K562 (cell line): ENCODE results near the gene TMEM126A. TPM values are rescaled to one million over a fixed set of nuclear protein-coding genes. Genes with fewer than 3 reads are reported as not detected.

Source experiments
- ATAC-seq: fragments of 200-7000 bp; cut with Tn5 transposase; 3 replicates; pipeline ENCODE4 v1.9.1; 2020; ENCODE audit warnings: moderate library complexity
- BruUV-seq: library from RNA; stranded (reverse); fragments of 400-500 nt; replicated peaks from 2 replicates; lab custom pipeline; 2021; lab: Mats Ljungman, UMichigan
- CTCF ChIA-PET: fragments of 300-600 bp; formaldehyde crosslinking; extraction: SDS; loops from one replicate; lab custom pipeline; 2021; ENCODE audit warnings: low intra/inter-chr PET ratio; lab: Yijun Ruan, JAX
- POLR2A ChIA-PET: fragments of 300-600, 350-650 bp; sonication (Branson Sonifier 250); formaldehyde crosslinking; extraction: SDS; loops from one replicate; lab custom pipeline; 2021; ENCODE audit warnings: antibody characterized with exemption, inconsistent platforms; lab: Yijun Ruan, JAX
- DNase-seq, 4 experiments: peaks; one replicate each; pipeline versions ENCODE4 v3.0.0 to v3.0.0-alpha.2; 2011 to 2018; ENCODE audit warnings: low spot score in 3 of 4, mixed read lengths in 3 of 4; ENCODE audit errors: extremely low read depth in 1 of 4
- FAIRE-seq: peaks from 2 replicates; lab custom pipeline; 2011; peaks lifted over from hg19 to GRCh38; lab: Jason Lieb, UNC
- H2AFZ ChIP-seq: 2 replicates; pipeline ENCODE4 v1.6.0; 2011; ENCODE audit warnings: low read depth, low read length, control low read depth, inconsistent platforms
- H3K27ac ChIP-seq: fragments of 200-600 bp; 3 replicates; pipeline ENCODE4 v1.8.0; 2011; ENCODE audit warnings: low read depth, mild to moderate bottlenecking, control low read depth, inconsistent platforms, low read length, moderate library complexity, mixed read lengths; ENCODE audit errors: extremely low read depth
- H3K27me3 ChIP-seq, 2 experiments: fragments of 300-600 bp in 1 of 2; 2 replicates in 1 of 2; 3 replicates in 1 of 2; pipeline versions ENCODE4 v1.6.0 to v1.8.0; 2011; ENCODE audit warnings: inconsistent platforms in 2 of 2, low read length in 2 of 2, mild to moderate bottlenecking in 1 of 2, mixed read lengths in 1 of 2, moderate library complexity in 1 of 2; ENCODE audit not compliant: control insufficient read depth in 2 of 2, insufficient read depth in 2 of 2
- H3K36me3 ChIP-seq: fragments of 300-600 bp; 3 replicates; pipeline ENCODE4 v1.8.0; 2011; ENCODE audit warnings: mild to moderate bottlenecking, low read length, inconsistent platforms; ENCODE audit not compliant: control insufficient read depth, insufficient read depth
- H3K4me1 ChIP-seq, 2 experiments: fragments of 200-600 bp in 1 of 2; replicated peaks in 1 of 2; 2 replicates in 1 of 2; 3 replicates in 1 of 2; pipeline versions ENCODE4 v1.5.1 to v1.8.0; 2011; ENCODE audit warnings: inconsistent platforms in 2 of 2, low read length in 2 of 2, mild to moderate bottlenecking in 1 of 2, mixed read lengths in 1 of 2, moderate library complexity in 1 of 2; ENCODE audit not compliant: control insufficient read depth in 2 of 2, insufficient read depth in 2 of 2
- H3K4me2 ChIP-seq: 2 replicates; pipeline ENCODE4 v1.6.1; 2011; ENCODE audit warnings: low read length, control low read depth, inconsistent platforms, mixed read lengths; ENCODE audit not compliant: insufficient read depth
- H3K4me3 ChIP-seq: fragments of 200-600 bp; sonication (generic), shearing (Covaris generic); 2 replicates; pipeline ENCODE4 v1.5.1; 2016; ENCODE audit warnings: control low read depth, inconsistent platforms
- H3K79me2 ChIP-seq: fragments of 200-600 bp; 3 replicates; pipeline ENCODE4 v1.8.0; 2011; ENCODE audit warnings: low read length, inconsistent platforms; ENCODE audit not compliant: control insufficient read depth, insufficient read depth
- H3K9ac ChIP-seq, 2 experiments: 2 replicates each; pipeline versions ENCODE4 v1.6.0 to v1.6.1; 2011; ENCODE audit warnings: low read depth in 2 of 2, low read length in 2 of 2, control low read depth in 1 of 2, inconsistent platforms in 1 of 2, mild to moderate bottlenecking in 1 of 2, mixed read lengths in 1 of 2; ENCODE audit not compliant: insufficient read depth in 1 of 2
- H3K9me1 ChIP-seq: one replicate; pipeline ENCODE4 v1.6.0; 2011; ENCODE audit warnings: inconsistent platforms, mild to moderate bottlenecking, low read length, moderate library complexity; ENCODE audit not compliant: control insufficient read depth, insufficient read depth
- H3K9me3 ChIP-seq: replicated peaks from 2 replicates; pipeline ENCODE4 v1.5.1; 2011; ENCODE audit warnings: low read depth, low read length, inconsistent platforms; ENCODE audit not compliant: control insufficient read depth, insufficient read depth
- H4K20me1 ChIP-seq: replicated peaks from 2 replicates; pipeline ENCODE4 v1.6.1; 2011; ENCODE audit warnings: low read length, inconsistent platforms, mixed read lengths; ENCODE audit not compliant: control insufficient read depth, insufficient read depth
- CEBPB ChIP-seq: fragments of 450-650 bp; IDR thresholded peaks from 2 replicates; pipeline ENCODE4 v1.6.1; 2016; ENCODE audit warnings: missing genetic modification characterization, missing compliant biosample characterization
- CEBPG ChIP-seq, 3 experiments: fragments of 200-800 bp in 1 of 3; sonication (Bioruptor generic) in 1 of 3; sonication (generic) in 1 of 3; formaldehyde crosslinking in 1 of 3; IDR thresholded peaks in 2 of 3; conservative IDR thresholded peaks in 1 of 3; 2 replicates each; pipeline versions ENCODE4 v1.6.1 to v1.8.0; 2016 to 2022; ENCODE audit warnings: missing compliant biosample characterization in 2 of 3, missing genetic modification characterization in 2 of 3, mild to moderate bottlenecking in 1 of 3, missing genetic modification reagents in 1 of 3
- ZNF639 ChIP-seq, 2 experiments: fragments of 200-800 bp in 1 of 2; sonication (Bioruptor generic) in 1 of 2; sonication (generic) in 1 of 2; formaldehyde crosslinking in 1 of 2; IDR thresholded peaks in 1 of 2; conservative IDR thresholded peaks in 1 of 2; 2 replicates each; pipeline versions ENCODE4 v1.5.0 to v1.6.1; 2016 to 2020; ENCODE audit warnings: missing compliant biosample characterization in 1 of 2, missing genetic modification characterization in 1 of 2, missing genetic modification reagents in 1 of 2
- WGBS: fragments of 100-300 bp; shearing (Covaris generic); methylation state at CpG from one replicate; pipeline ENCODE4 v1.1.6; 2016; ENCODE audit warnings: low coverage, mixed read lengths; ENCODE audit not compliant: insufficient coverage; ENCODE audit errors: missing lambda C conversion rate; 5-methylcytosine and 5-hydroxymethylcytosine counted together
- in situ Hi-C: fragments of 300-500 bp; cut with MboI; formaldehyde crosslinking; loops from 4 replicates; pipeline ENCODE4 v1.15.0; 2018; ENCODE audit warnings: inconsistent platforms, mixed read lengths
- intact Hi-C: fragments of 100-400 bp; cut with micrococcal nuclease; formaldehyde crosslinking; loops from 2 replicates; pipeline ENCODE4 v1.14.2; 2022
- polyA plus RNA-seq, 8 experiments: library from polyadenylated mRNA; depleted of rRNA in 4 of 8; stranded (reverse) in 5 of 8; unstranded in 3 of 8; fragments of >200 nt; fragmentation: Nextera tagmentation in 2 of 8; fragmentation: Illumina TruSeq in 1 of 8; extraction: Ambion mirVana in 2 of 8; extraction: Trizol in 1 of 8; gene quantifications; 2 replicates each; pipeline versions ENCODE4 v1.2.1 to v1.2.3, GENCODE V29; 2011 to 2014; ENCODE audit warnings: inconsistent platforms in 1 of 8, missing spikeins in 1 of 8
- total RNA-seq, 7 experiments: library from RNA; depleted of rRNA in 6 of 7; stranded (reverse); fragments of >200 nt in 6 of 7; fragmentation: Illumina TruSeq in 2 of 7; extraction: Trizol in 2 of 7; gene quantifications; 2 replicates each; pipeline versions ENCODE4 v1.2.1 to v1.2.3, GENCODE V29; 2011 to 2021; ENCODE audit warnings: low replicate concordance in 1 of 7

Gene TMEM126A
- total and polyA plus RNA-seq, 9 of the 15 experiments (the other 6 are each of a cell fraction or from before 2014, with no cell fraction given) = 19.3 to 154 (median 56.3) TPM

DNA sequence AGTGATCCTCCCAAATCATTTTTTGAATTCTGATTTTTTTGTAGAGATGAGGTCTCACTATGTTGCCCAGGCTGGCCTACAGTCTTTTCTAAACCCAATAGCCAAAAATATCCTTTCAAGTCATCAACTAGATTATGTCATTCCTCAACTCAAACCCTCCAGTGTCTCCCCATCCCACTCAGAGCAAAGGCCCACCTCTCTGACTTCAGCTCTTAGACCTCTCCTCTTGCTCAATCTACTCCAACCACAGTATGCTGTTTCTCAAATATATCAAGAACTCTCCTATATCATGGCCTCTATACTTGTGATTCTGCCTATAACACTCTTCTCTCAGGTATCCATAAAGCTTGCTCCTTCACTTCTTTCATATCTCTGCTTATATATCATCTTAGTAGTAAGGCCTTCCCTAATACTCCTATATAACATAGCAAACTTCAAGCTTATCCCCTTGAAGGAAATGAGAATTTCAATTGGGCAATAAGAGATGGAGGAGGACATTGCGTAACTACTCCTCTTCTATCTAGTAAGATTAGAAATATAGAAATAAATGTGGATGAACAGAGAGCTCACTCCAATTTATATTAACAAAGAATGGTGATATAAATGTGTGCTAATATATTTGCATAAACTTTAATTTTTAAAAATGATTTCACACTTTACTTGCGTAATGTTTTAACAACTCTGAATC is 45.1 kb upstream of the TMEM126A start:
- Histone ChIP-seq H3K4me3 (no peak overlapping the region), H3K4me1 (no peaks in the 10 kb centered on the region; a peak in 2 of 5 replicates), H3K9ac (no peak overlapping the region), H3K36me3 (no peaks in the 10 kb centered on the region), H3K27ac (no peak overlapping the region), H3K9me1 (no peaks in the 10 kb centered on the region), H3K27me3 (no peaks in the 10 kb centered on the region), H2AFZ (no peak overlapping the region), H3K79me2 (no peaks in the 10 kb centered on the region), H3K4me2 (no peak overlapping the region), H3K9me3 (0 out of 2 replicates have a peak, but pooled peaks cover 4% of the 10 kb centered on the region), H4K20me1 (no peaks in the 10 kb centered on the region)
- POLR2A ChIA-PET = no interaction called here
- no peak for FAIRE-seq
- in situ Hi-C loops = loop anchor here (10.0 kb wide), 1 partner anchor 692 kb away; no protein-coding TSS in a partner anchor
- intact Hi-C loops = no loop called here
- DNase-seq = no peak
- 39% methylated on average over 2 of the region's 2 CpGs for WGBS
- no TSS peak for BruUV-seq
- ATAC-seq = no peak
- TF ChIP-seq ZNF639 (CRISPR knock-in tag; conservative IDR thresholded peaks at IDR 0.05 in 1 of 2, IDR thresholded peaks at IDR 0.05 in 1 of 2) (no peak), CEBPB (tag) (peak; percentile 91), CEBPG (CRISPR knock-in tag; IDR thresholded peaks at IDR 0.05) (no peak), CEBPG (tag; conservative IDR thresholded peaks at IDR 0.05 in 1 of 2, IDR thresholded peaks at IDR 0.05 in 1 of 2) (peak; percentile 77 to 91)
- TF ChIP-seq, all 486 proteins: peak for 2
- CTCF ChIA-PET = no interaction called here
